ENCODE data around the gene GNG5.

GNG5 gene

DNA sequence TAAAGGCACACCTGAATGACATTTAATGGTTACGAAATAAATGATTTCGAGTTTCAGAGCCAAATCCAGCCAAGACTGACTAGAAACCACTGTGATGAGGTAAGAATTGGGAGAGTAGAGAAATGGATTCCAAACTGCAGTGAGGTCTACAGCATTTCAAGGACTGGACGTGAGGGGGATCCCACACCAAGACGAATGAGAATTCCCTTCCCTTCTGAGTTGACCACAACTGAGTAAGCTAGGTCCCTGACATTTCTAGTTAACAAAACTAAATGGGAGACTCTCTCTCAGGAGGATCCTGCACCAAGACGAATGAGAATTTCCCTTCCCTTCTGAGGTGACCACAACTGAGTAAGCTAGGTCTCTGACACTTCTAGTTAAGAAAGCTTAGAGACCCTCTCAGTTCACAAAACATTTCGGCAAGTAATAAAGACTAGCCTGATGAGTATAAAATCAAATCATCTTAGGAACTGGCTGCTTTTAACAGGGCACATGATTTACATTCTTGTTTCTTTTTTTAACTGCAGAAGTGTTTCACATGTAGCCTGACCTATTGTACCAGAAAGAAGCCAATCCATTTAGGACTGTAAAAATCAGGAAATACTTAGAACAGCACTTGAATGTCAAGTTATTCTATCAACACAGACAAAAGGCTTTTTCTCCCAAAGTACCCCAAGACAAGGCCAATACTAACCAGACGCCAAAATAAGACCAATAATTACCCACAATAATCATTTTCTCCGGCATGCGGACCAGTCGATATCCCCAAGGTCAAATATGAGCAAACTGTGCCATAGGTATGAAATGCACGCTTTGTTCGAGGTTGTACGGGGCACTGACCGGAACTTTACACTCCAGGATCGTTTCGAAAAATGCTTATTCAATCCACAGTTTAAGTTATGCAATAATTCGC lies 1.5 kb downstream of the GNG5 start:
- Histone ChIP-seq H3K9me3 (ENCODE audit: insufficient read depth, low read length, severe bottlenecking) (no peaks in the 10 kb centered on the region), H4K20me1 (ENCODE audit: insufficient read depth, low read length) (peaks cover 43% of the 10 kb centered on the region), H3K27ac (ENCODE audit: low read length) (peak overlapping the region; percentile 74), H3K4me1 (ENCODE audit: insufficient read depth, low read length) (peaks cover 50% of the 10 kb centered on the region), H3K9ac (ENCODE audit: low read depth, low read length) (peak overlapping the region; percentile 72), H3K4me2 (ENCODE audit: insufficient read depth, low read length) (peak overlapping the region; percentile 82), H3K79me2 (ENCODE audit: insufficient read depth, low read length) (peaks cover 74% of the 10 kb centered on the region), H3K27me3 (ENCODE audit: insufficient read depth, low read length, poor library complexity) (no peaks in the 10 kb centered on the region), H3K36me3 (ENCODE audit: insufficient read depth, low read length) (peaks cover 30% of the 10 kb centered on the region), H2AFZ (ENCODE audit: low read depth, low read length) (peak overlapping the region; percentile 73), H3K4me3 (ENCODE audit: low read depth in 1 of 2, low read length in 2 of 2) (peak overlapping the region; percentile 48 to 69)
- no peak for DNase-seq
- ATAC-seq (ENCODE audit: insufficient read depth, low read depth) = no peak
- TF ChIP-seq CTCF (IDR thresholded peaks at IDR 0.05; ENCODE audit: borderline replicate concordance, extremely low read depth, low read length, poor library complexity, severe bottlenecking) = no peak
- TF ChIP-seq EZH2 (IDR thresholded peaks at IDR 0.05; ENCODE audit: borderline replicate concordance, low read depth, low read length, severe bottlenecking) = no peak

DNA sequence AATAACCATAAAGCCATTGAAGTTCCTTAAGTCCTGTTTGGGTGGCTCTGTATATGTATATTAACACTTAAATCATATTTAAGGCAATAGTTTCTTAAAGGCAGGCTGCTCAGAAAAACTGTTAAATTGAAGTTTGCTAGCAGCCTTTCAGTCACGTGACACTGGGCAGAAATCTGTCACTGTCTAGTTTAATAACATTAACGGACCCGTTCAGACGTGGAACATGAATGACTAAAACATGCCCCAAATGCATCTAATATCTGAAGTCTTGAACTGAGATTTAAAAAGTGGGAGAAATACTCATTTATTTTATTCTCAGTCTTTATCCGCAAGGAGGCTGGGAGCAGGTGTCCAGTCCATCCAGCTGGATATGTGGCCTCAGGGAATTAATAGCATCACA lies 3.5 kb downstream of the GNG5 start:
- no peak overlapping the region for H3K27ac ChIP-seq (ENCODE audit: low read length)
- H3K4me1 ChIP-seq (ENCODE audit: insufficient read depth, low read length) = peaks cover 44% of the 10 kb centered on the region
- no peak for ATAC-seq (ENCODE audit: insufficient read depth, low read depth)
- no peak for DNase-seq
- no peaks in the 10 kb centered on the region for H3K27me3 ChIP-seq (ENCODE audit: insufficient read depth, low read length, poor library complexity)
- peaks cover 82% of the 10 kb centered on the region for H3K79me2 ChIP-seq (ENCODE audit: insufficient read depth, low read length)
- H3K9me3 ChIP-seq (ENCODE audit: insufficient read depth, low read length, severe bottlenecking) = no peaks in the 10 kb centered on the region
- H3K4me3 ChIP-seq (ENCODE audit: low read depth in 1 of 2, low read length in 2 of 2) = no peak overlapping the region
- H3K4me2 ChIP-seq (ENCODE audit: insufficient read depth, low read length) = peak overlapping the region; percentile 82
- TF ChIP-seq CTCF (IDR thresholded peaks at IDR 0.05; ENCODE audit: borderline replicate concordance, extremely low read depth, low read length, poor library complexity, severe bottlenecking) (no peak), EZH2 (IDR thresholded peaks at IDR 0.05; ENCODE audit: borderline replicate concordance, low read depth, low read length, severe bottlenecking) (no peak)
- H3K9ac ChIP-seq (ENCODE audit: low read depth, low read length) = peak overlapping the region; percentile 72; the same call in 1 of the 2 replicates
- H4K20me1 ChIP-seq (ENCODE audit: insufficient read depth, low read length) = peaks cover 46% of the 10 kb centered on the region
- H3K36me3 ChIP-seq (ENCODE audit: insufficient read depth, low read length) = peaks cover 49% of the 10 kb centered on the region
- H2AFZ ChIP-seq (ENCODE audit: low read depth, low read length) = no peak overlapping the region

- Histone ChIP-seq H3K79me2 (ENCODE audit: insufficient read depth, low read length) (peaks cover 43% of the 10 kb centered on the region), H3K4me3 (ENCODE audit: low read depth in 1 of 2, low read length in 2 of 2) (no peak overlapping the region), H3K27ac (ENCODE audit: low read length) (no peak overlapping the region), H3K36me3 (ENCODE audit: insufficient read depth, low read length) (peaks cover 92% of the 10 kb centered on the region), H3K27me3 (ENCODE audit: insufficient read depth, low read length, poor library complexity) (no peaks in the 10 kb centered on the region), H2AFZ (ENCODE audit: low read depth, low read length) (no peak overlapping the region), H4K20me1 (ENCODE audit: insufficient read depth, low read length) (peaks cover 21% of the 10 kb centered on the region; the same call in 1 of the 2 replicates), H3K9me3 (ENCODE audit: insufficient read depth, low read length, severe bottlenecking) (no peaks in the 10 kb centered on the region), H3K9ac (ENCODE audit: low read depth, low read length) (no peak overlapping the region), H3K4me1 (ENCODE audit: insufficient read depth, low read length) (peaks cover 15% of the 10 kb centered on the region), H3K4me2 (ENCODE audit: insufficient read depth, low read length) (no peak overlapping the region)
- ATAC-seq (ENCODE audit: insufficient read depth, low read depth) (no peak), DNase-seq (no peak)
- TF ChIP-seq CTCF (IDR thresholded peaks at IDR 0.05; ENCODE audit: borderline replicate concordance, extremely low read depth, low read length, poor library complexity, severe bottlenecking) (no peak), EZH2 (IDR thresholded peaks at IDR 0.05; ENCODE audit: borderline replicate concordance, low read depth, low read length, severe bottlenecking) (no peak)
These were observed 8.6 kb downstream of the GNG5 start for GRCh38 chr1:84497631-84498275.

Measured in DND-41 (cell line).